ENCODE results near the gene MAST3.
"Not testable (repeated sequence)": the region's sequence is repeated elsewhere in the genome, so short reads cannot be mapped to it uniquely, and the experiment has no call there.

Gene MAST3

GRCh38 chr19:18089096-18089541 lies 8.5 kb upstream of the MAST3 start:
- DNase-seq = not testable (repeated sequence)

- DNase-seq = no peak
These were observed 7.9 kb upstream of the MAST3 start for GRCh38 chr19:18089726-18090125.

GRCh38 chr19:18090545-18091216 lies 6.9 kb upstream of the MAST3 start:
- DNase-seq = no peak

DNA sequence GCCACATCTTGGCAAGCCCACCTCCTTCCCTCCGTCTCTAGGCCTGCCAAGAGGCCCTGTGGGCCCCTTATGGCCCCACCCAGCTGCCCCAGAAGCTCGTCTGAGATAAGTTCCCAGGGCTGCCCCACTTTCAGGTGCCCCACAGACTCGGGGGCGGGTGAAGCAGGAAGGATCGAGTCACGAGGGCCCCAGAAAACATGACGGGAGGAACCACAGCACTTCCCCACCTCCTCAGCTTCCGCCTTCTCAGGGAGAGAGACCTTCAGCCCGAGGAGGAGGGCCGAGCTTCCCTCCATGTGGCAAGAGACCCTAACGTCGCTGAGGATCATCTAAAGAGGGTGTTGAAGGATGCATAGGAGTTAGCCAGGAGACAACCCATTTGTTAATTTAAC lies 6.4 kb upstream of the MAST3 start:
- DNase-seq = no peak

DNA sequence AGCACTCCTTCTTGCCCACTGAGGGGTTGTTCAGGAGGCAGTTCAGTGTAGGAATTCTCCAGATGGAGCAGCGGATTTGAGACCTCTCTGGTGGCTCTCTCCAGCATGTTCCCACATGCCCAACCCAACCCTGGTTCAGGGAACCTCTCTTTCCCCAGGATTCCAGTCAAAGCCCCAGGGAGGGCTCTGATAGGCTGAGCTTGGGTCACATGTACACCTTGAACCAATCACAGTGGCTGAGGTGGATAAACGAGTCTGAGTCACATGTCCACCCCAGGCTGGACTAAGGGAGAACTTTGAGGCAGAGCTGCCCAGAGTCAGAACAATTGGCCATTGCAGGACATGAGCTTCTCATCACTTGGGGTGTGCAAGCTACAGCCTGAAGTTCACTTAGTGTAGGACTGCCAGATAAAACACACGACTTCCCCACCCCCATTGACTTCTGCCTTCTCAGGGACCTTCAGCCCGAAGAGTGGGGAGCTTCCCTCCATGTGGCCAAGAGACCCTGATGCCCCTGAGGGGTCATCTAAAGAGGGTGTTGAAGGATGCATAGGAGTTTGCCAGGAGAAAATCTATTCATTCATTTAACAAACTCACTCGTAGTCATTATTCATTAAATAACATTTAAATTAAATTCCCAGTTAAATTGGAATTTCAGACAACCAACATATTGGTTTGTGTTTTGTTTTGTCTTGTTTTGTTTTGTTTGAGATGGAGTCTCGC lies 4.0 kb upstream of the MAST3 start:
- DNase-seq = no peak

DNA sequence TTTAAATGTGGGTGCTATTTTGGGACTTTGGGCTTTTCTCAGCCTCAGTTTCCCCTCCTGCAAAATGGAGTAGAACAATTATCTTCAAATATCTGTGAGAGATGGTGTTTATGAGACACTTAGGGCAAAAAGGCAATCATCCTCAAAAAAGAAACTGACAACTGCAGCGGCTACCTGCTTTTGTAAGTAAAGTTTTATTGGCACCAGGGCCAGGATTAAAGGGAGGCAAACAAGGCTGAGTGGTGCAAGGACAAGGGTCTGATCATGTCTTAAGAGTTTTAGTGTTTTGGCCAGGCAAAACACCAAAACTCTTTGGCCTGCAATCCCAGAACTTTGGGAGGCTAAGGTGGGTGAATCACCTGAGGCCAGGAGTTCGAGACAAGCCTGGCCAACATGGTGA lies 1.3 kb upstream of the MAST3 start:
- DNase-seq = no peak

GRCh38 chr19:18097993-18098890 lies 664 bp downstream of the MAST3 start:
- DNase-seq = no peak

DNA sequence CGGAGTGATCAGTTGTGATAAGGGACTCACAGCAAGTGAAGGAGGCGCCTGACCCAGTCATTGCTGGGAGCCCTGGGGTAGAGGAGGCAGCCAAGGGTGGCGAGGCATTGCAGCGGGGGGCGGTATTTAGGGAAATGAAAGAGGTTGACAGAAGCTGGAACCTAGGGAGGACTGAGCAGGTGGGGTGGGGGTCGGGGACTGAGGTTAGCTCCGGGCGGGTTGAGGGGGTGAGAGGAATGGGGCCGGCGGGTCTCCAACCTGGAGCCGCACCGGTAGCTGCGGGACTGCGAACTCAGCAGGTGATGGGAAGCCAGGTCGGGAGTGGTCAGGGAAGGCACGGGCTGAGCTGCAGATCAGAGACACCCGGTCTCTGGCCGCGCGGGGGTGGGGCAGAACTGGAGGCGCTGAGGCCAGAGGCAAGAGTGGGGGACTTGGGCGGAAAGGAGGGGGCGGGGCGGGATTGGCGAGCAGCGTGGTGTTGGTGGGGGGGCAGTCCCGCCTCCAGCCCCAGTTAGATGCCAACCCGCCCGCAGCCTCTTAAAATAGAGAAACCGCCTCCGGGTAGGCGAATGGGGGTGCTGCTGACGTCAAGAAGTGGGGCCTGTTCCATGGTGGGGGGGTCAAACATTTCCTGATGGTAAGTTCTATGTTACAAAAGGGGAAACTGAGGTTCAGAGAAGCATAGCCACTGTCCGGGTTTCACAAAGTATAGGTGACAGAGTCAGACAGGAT lies 1.5 kb downstream of the MAST3 start:
- DNase-seq = no peak

- DNase-seq = no peak
These were observed 2.0 kb downstream of the MAST3 start for GRCh38 chr19:18099623-18099995.

DNA sequence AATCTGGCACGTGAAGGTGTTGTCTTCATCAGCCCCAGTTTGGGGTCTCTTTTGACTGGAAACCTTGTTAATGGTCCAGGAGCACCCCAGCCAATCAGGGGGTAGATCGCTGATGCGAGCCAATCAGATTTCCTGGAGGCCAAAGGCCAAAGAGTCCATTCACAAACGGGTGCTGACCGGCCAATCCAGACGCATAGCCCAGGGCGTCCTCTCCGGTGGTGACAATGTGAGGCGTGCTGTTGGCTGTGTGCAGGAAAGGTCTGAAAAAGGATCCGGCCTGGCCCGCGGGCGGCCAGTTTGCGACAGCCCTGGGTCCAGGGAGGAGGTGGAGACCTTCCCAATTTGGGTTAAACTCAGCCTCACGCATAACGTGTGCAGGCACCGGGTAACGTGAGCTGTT lies 3.1 kb downstream of the MAST3 start:
- no peak for DNase-seq

DNA sequence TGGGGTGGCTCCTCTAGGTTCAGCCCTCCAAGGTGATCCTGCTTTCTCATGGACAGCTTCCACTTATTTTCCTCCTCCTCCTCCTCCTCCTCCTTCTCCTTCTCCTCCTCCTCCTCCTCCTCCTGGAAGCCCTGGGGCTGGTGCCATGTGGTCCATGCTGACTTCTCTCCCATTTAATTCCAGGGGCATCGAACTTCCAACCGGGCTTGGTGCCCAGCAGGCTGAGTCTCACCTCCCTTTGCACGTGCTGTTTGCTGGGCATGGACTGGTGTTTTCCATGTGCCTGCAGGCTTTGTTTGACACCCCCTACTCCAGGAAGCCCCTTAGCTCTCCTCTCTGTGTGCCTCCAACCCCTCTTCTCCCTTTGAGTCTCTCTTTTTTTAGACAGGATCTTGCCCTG lies 3.7 kb downstream of the MAST3 start:
- DNase-seq = no peak

GRCh38 chr19:18102916-18103542 lies 5.5 kb downstream of the MAST3 start:
- no peak for DNase-seq

DNA sequence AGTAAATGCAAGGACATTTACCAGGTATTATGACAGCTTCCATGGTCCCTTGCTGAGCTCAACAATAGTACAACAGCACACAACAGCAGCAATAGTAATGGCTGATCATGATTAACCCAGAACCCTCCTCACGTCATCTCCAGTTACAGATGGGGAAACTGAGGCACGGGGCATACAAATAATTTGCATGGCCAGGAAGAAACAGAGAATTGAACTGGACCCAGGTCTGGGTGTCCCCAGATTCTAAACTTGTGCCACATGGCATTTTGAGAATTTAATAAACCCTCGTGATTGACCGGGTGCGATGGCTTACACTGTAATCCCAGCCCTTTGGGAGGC lies 7.2 kb downstream of the MAST3 start:
- DNase-seq = no peak

GRCh38 chr19:18105259-18105658 lies 7.7 kb downstream of the MAST3 start:
- DNase-seq = not testable (repeated sequence)

- no peak for DNase-seq
These were observed 9.7 kb downstream of the MAST3 start for GRCh38 chr19:18107235-18107634.

GRCh38 chr19:18108897-18109296 lies 11.3 kb downstream of the MAST3 start:
- no peak for DNase-seq

DNA sequence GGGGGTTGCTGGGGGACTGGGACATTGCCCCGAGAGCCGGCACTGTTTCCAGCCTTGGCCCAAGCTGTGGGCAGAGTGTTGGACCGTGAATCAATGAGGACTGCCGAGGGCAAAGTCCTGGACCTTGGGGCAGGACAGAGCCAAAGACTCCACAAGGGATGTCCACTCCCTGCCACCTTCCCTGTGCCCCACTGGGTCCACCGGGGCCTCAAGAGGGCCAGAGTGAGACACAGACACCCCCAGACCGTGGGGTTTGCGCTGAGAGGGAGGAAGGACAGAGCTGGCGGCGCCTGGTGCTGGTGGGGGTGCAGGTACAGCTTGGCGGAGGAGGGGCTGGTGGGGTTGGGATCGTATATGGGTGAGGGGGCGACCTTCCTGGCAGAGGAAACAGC lies 11.8 kb downstream of the MAST3 start:
- DNase-seq = no peak

DNA sequence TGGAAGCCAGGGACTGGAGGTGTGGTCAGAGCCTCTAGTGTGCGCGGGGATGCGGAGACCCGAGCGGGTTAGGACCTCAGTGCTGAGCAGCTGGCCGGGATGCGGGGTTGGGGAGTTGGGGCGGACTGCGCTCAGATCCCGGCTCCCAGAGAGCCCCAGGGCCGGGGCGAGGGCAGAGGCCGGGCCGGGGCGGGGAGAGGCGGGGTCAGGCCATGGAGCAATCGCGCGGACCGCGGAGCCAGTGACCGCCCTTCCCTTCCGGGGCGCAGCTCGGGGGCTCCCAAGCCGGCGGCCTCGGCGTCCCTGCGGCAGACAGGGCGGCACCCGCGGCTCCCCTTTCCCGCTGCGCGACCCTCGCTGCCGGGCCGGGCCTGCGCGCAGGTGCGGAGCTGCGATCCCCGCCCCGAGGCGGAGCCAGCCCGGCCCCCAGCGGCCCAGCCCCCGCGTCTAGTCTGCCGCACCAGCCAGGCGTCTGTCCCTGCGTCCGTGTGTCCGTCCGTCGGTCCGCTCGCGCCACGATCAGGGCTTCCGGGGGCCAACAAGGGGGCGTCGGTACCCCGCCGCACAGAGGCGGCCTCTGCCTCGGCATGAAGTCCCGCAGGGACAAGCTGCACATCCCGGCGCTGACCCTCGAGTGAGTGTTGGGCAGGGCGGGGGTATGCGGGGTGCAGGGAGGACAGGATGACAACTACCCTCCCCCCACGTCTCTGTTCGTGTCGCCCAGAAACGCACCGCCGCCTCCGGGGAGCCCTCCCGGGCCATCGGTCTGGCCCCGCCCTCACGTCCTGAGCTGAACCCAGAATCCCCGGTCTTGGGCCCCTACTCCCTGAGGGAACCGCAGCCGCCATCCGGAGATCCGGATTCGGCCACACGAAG lies 12.4 kb downstream of the MAST3 start:
- peak; percentile 12 for DNase-seq

GRCh38 chr19:18110609-18111232 lies 13.1 kb downstream of the MAST3 start:
- DNase-seq = no peak

DNA sequence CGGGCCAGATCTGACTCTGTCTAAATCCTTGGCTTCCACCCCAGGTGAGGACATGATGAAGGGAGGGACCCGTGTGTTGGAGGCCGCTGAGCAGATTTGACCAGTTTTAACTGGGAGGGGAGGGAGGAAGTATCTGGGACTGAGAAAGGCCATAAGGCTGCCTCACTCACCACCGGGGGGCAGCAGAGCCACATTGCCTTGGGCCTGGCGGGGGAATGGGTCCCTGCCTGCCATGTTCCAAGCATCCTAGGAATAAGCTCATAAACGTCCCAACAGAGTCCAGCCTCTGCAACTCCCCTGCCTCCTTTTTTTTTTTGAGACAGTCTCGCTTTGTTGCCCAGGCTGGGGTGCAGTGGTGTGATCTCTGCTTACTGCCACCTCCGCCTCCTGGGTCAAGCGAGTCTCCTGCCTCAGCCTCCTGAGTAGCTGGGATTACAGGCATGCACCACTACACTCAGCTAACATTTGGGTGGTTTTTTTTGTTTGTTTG lies 15.5 kb downstream of the MAST3 start:
- DNase-seq = peak; percentile 32

DNA sequence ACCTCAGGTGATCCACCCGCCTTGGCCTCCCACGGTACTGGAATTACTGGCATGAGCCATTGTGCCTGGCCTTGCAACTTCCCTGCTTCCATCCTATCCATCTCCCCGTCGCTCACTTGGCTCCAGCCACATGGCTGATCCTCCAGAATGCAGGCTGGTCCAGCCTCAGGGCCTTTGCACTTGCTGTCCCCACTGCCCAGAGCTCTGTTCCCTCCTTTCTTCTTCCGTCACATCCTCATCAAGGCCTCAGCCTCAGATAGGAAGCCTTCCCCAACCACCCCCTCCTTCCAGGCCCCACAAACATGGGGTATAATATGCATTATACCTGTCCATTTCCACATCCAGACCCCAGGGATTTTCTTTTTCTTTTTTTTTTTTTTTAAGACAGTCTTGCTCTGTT lies 16.2 kb downstream of the MAST3 start:
- DNase-seq = no peak

Data from GOT3 (cell line).